ENCODE results near the gene PPARA.

DNA sequence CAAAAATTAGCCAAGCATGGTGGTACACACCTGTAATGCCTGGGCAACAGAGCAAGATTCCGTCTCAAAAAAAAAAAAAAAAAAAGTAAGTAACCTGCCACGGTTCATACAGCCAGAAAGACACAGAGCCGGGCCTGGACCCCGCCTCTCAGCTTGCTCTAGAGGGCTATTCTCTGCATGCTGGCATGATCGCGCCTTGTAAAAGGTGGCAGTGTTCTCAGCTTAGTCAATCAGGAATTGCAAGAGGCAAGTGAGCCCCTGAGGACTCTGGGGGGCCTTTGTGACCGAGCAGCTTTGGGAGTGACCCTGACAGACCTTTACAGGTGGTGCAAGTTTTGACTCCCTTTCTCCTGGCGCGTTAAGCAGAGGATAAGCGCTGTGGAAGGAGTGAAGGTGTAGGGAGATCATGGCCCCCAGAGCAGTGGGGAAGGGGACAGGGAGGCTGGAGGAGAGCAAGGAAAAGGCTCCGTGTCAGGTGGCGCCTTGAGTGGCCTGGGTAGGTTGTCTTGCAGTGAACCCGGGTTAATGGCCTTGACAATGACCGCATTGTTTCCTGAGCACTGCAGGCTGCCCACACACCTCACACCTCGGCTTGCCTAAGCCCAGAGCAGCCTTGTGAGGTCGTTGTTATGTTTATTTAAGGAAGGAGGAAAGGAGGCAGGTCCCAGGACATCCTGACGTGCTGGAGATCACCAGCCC is 50.9 kb downstream of the PPARA start:
- TF ChIP-seq, protein P1, sequence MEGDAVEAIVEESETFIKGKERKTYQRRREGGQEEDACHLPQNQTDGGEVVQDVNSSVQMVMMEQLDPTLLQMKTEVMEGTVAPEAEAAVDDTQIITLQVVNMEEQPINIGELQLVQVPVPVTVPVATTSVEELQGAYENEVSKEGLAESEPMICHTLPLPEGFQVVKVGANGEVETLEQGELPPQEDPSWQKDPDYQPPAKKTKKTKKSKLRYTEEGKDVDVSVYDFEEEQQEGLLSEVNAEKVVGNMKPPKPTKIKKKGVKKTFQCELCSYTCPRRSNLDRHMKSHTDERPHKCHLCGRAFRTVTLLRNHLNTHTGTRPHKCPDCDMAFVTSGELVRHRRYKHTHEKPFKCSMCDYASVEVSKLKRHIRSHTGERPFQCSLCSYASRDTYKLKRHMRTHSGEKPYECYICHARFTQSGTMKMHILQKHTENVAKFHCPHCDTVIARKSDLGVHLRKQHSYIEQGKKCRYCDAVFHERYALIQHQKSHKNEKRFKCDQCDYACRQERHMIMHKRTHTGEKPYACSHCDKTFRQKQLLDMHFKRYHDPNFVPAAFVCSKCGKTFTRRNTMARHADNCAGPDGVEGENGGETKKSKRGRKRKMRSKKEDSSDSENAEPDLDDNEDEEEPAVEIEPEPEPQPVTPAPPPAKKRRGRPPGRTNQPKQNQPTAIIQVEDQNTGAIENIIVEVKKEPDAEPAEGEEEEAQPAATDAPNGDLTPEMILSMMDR (IDR thresholded peaks at IDR 0.05; ENCODE audit: low read length) = no peak
- no peak for TF ChIP-seq EZH2 (optimal IDR thresholded peaks at IDR 0.05; ENCODE audit: low read depth, low read length)

Measured in MM.1S (cell line).